ENCODE data around the gene IDH3B.

Gene IDH3B

GRCh38 chr20:2663887-2664719 is at the start of gene IDH3B:
Gene IDH3B, minus strand, starts transcription at chr20:2664216. Its CDS starts 28 bp downstream, at chr20:2664188.
- peak within 1 kb of the TSS; percentile 82 for H3K4me3 ChIP-seq (ENCODE audit: low read depth, low read length)
- no peaks in the 10 kb centered on the region for H3K27me3 ChIP-seq (ENCODE audit: insufficient read depth, low read depth, severe bottlenecking)
- TF ChIP-seq, protein P1, sequence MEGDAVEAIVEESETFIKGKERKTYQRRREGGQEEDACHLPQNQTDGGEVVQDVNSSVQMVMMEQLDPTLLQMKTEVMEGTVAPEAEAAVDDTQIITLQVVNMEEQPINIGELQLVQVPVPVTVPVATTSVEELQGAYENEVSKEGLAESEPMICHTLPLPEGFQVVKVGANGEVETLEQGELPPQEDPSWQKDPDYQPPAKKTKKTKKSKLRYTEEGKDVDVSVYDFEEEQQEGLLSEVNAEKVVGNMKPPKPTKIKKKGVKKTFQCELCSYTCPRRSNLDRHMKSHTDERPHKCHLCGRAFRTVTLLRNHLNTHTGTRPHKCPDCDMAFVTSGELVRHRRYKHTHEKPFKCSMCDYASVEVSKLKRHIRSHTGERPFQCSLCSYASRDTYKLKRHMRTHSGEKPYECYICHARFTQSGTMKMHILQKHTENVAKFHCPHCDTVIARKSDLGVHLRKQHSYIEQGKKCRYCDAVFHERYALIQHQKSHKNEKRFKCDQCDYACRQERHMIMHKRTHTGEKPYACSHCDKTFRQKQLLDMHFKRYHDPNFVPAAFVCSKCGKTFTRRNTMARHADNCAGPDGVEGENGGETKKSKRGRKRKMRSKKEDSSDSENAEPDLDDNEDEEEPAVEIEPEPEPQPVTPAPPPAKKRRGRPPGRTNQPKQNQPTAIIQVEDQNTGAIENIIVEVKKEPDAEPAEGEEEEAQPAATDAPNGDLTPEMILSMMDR (IDR thresholded peaks at IDR 0.05; ENCODE audit: low read depth, low read length), result no peak
- peak within 1 kb of the TSS; percentile 90 for H3K27ac ChIP-seq
- no peaks in the 10 kb centered on the region for H3K9me3 ChIP-seq (ENCODE audit: severe bottlenecking)
- DNase-seq, result peak; percentile 89
- peaks cover 35% of the 10 kb centered on the region for H3K36me3 ChIP-seq

DNA sequence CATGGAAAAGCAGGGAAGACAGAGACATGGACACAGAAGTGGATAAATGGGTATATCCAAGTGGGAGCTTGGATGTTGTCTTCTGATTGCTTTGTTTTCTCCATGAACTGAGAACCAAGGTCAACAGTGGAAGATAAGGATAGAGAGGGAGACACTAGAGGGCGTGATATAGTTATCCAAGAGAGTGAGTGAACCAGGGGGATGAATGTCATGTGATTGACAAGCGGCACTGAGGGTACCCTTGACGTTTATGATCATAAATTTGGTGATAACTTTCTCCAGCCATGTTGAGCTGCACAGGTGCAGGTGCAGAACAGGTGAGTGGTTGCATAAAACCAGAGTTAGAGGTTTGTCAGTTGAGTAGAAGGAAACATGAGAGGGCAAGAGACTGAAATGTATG is 49.3 kb upstream of the IDH3B start:
- Histone ChIP-seq H3K36me3 (no peaks in the 10 kb centered on the region), H3K9me3 (ENCODE audit: severe bottlenecking) (no peaks in the 10 kb centered on the region), H3K27me3 (ENCODE audit: insufficient read depth, low read depth, severe bottlenecking) (no peaks in the 10 kb centered on the region), H3K4me3 (ENCODE audit: low read depth, low read length) (no peak overlapping the region), H3K27ac (no peak overlapping the region)
- no peak for DNase-seq
- TF ChIP-seq, protein P1 (IDR thresholded peaks at IDR 0.05; ENCODE audit: low read depth, low read length), result 0 out of 2 replicates have a peak, but pooled peaks have one; percentile 19

GRCh38 chr20:2709205-2709981 is 45.4 kb upstream of the IDH3B start:
- Histone ChIP-seq H3K4me3 (ENCODE audit: low read depth, low read length) (no peak overlapping the region), H3K36me3 (peaks cover 4% of the 10 kb centered on the region; the same call in 1 of the 2 replicates), H3K27me3 (ENCODE audit: insufficient read depth, low read depth, severe bottlenecking) (no peaks in the 10 kb centered on the region), H3K27ac (peak overlapping the region; percentile 89), H3K9me3 (ENCODE audit: severe bottlenecking) (no peaks in the 10 kb centered on the region)
- TF ChIP-seq, protein P1 (IDR thresholded peaks at IDR 0.05; ENCODE audit: low read depth, low read length), result no peak
- DNase-seq, result no peak

DNA sequence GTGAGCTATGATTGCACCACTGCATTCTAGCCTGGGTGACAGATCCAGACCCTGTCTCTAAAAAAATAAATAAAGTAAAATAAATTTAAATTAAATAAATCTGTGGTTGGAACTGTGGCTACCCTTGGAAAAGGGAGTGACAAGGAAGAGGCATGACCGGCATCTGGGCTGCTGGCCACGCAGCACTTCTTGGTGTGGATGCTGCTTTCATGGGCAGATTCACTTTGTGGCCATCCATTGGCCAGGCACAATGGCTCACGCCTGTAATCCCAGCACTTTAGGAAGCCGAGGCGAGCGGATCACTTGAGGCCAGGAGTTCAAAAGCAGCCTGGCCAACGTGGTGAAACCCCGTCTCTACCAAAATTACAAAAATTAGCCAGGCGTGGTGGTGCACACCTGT is 44.6 kb upstream of the IDH3B start:
- no peak for DNase-seq
- TF ChIP-seq, protein P1 (IDR thresholded peaks at IDR 0.05; ENCODE audit: low read depth, low read length), result no peak
- H3K4me3 ChIP-seq (ENCODE audit: low read depth, low read length), result no peak overlapping the region
- H3K27ac ChIP-seq, result peak overlapping the region; percentile 89
- no peaks in the 10 kb centered on the region for H3K27me3 ChIP-seq (ENCODE audit: insufficient read depth, low read depth, severe bottlenecking)
- H3K36me3 ChIP-seq, result peaks cover 4% of the 10 kb centered on the region; the same call in 1 of the 2 replicates
- no peaks in the 10 kb centered on the region for H3K9me3 ChIP-seq (ENCODE audit: severe bottlenecking)

- TF ChIP-seq, protein P1 (IDR thresholded peaks at IDR 0.05; ENCODE audit: low read depth, low read length), result no peak
- Histone ChIP-seq H3K27ac (peak overlapping the region; percentile 89), H3K9me3 (ENCODE audit: severe bottlenecking) (no peaks in the 10 kb centered on the region), H3K4me3 (ENCODE audit: low read depth, low read length) (no peak overlapping the region), H3K36me3 (peaks cover 4% of the 10 kb centered on the region; the same call in 1 of the 2 replicates), H3K27me3 (ENCODE audit: insufficient read depth, low read depth, severe bottlenecking) (no peaks in the 10 kb centered on the region)
- DNase-seq, result peak; percentile 82
These were observed 44.0 kb upstream of the IDH3B start for GRCh38 chr20:2708073-2708415.

Measured in WERI-Rb-1 (cell line).